Aorta (tissue), 5 donors: ENCODE data around the gene FKBP15. TPM values are rescaled to one million over a fixed set of nuclear protein-coding genes. Genes with fewer than 3 reads are reported as not detected.
"Not testable (repeated sequence)": the region's sequence is repeated elsewhere in the genome, so short reads cannot be mapped to it uniquely, and the experiment has no call there.

Source experiments
- ATAC-seq: fragments of 200-7000 bp; cut with Tn5 transposase; one replicate; pipeline ENCODE4 v1.9.1; 2022; ENCODE audit warnings: moderate library complexity; ENCODE audit not compliant: low FRiP score
- DNase-seq, 2 donors: peaks; one replicate each; pipeline ENCODE4 v3.0.0-alpha.2; 2020
- H3K27ac ChIP-seq, 2 donors: one replicate each; pipeline ENCODE4 v1.5.1; 2013; ENCODE audit warnings: low read length in 2 of 2, mild to moderate bottlenecking in 2 of 2, moderate library complexity in 2 of 2, control low read depth in 1 of 2, inconsistent platforms in 1 of 2, low read depth in 1 of 2
- H3K27me3 ChIP-seq, 2 donors: one replicate each; pipeline ENCODE4 v1.6.1; 2013; ENCODE audit warnings: control low read depth in 1 of 2, low read length in 1 of 2, mild to moderate bottlenecking in 1 of 2, moderate library complexity in 1 of 2; ENCODE audit not compliant: insufficient read depth in 2 of 2, control insufficient read depth in 1 of 2
- H3K36me3 ChIP-seq, 2 donors: one replicate each; pipeline ENCODE4 v1.6.1; 2013; ENCODE audit warnings: control low read depth in 1 of 2, low read length in 1 of 2, mild to moderate bottlenecking in 1 of 2; ENCODE audit not compliant: insufficient read depth in 2 of 2, control insufficient read depth in 1 of 2
- H3K4me1 ChIP-seq, 2 donors: one replicate each; pipeline ENCODE4 v1.6.1; 2013; ENCODE audit warnings: low read length in 2 of 2, control low read depth in 1 of 2, mild to moderate bottlenecking in 1 of 2, moderate library complexity in 1 of 2; ENCODE audit not compliant: insufficient read depth in 2 of 2, control insufficient read depth in 1 of 2
- H3K4me3 ChIP-seq, 2 donors: one replicate each; pipeline ENCODE4 v1.5.1; 2013; ENCODE audit warnings: low read length in 2 of 2, control low read depth in 1 of 2, mild to moderate bottlenecking in 1 of 2
- H3K9me3 ChIP-seq: one replicate; pipeline ENCODE4 v1.6.1; 2013; ENCODE audit warnings: mild to moderate bottlenecking, low read length; ENCODE audit not compliant: control insufficient read depth
- WGBS, 2 donors: extraction: QIAGEN DNeasy Blood & Tissue Kit; methylation state at CpG; one replicate each; pipeline ENCODE4 v1.1.7; 2013; 5-methylcytosine and 5-hydroxymethylcytosine counted together
- intact Hi-C, 2 donors: fragments of 100-400 bp; cut with DNase I; formaldehyde crosslinking; loops; one replicate each; pipeline versions ENCODE4 v1.14.2 to v1.15.0; 2022
- polyA plus RNA-seq, 2 donors: library from polyadenylated mRNA; stranded (reverse); fragments of 200-250 nt; gene quantifications; one replicate each; pipeline ENCODE4 v1.2.3, GENCODE V29; 2013
- total RNA-seq, 2 donors: library from RNA; stranded (reverse); fragmentation: NEBNext Ultra II Directional; extraction: Animal tissue kit (Norgen Biotek cat#: 25700); gene quantifications; one replicate each; pipeline ENCODE4 v1.2.1, GENCODE V29; 2021
- donor health status: healthy with polysubstance abuse.
- donor health status: Bipolar disorder and iron deficiency.
- donor health status: DM: no; HTN: no; CAD: no.
- donor health status: DM: no; HTN: no; CAD: no.
- donor health status: DM: yes; HTN: yes; CAD: no.

Gene FKBP15
- total and polyA plus RNA-seq, 4 donors: 8.4 to 48.3 (median 20.2) TPM

DNA sequence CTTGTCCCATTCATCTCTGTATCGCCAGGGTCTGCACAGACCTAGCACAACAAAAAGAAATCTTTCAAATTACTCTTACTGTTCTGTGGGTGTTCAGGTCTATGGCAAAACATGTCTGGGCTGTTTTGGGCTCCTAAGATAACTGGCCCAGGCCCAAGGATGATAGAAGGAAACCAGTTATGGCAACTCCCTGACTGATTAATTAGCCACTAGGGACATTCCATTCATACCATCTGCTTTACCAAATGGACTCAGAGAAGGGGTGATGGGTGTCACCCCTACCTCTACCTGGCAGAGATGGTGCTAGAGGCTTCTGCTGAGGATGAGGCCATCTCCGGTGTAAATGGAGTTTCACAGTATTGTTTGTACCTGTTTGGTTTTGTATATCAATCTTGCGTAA, 68.4 kb downstream of the FKBP15 start:
- no peak for ATAC-seq
- no peak for DNase-seq
- H3K9me3 ChIP-seq: no peaks in the 10 kb centered on the region
- no peaks in the 10 kb centered on the region for H3K36me3 ChIP-seq
- no peak overlapping the region for H3K4me3 ChIP-seq
- H3K4me1 ChIP-seq: no peaks in the 10 kb centered on the region
- H3K27ac ChIP-seq: no peak overlapping the region
- 96 to 99% methylated on average over 3 of the region's 3 CpGs for WGBS, 2 donors
- no peaks in the 10 kb centered on the region for H3K27me3 ChIP-seq
- intact Hi-C loops: no loop called here

- DNase-seq (no peak), ATAC-seq (no peak)
- H3K9me3 ChIP-seq: no peaks in the 10 kb centered on the region
- intact Hi-C loops: no loop called here
- peak overlapping the region in 1 of 2 donors; percentile 96 for H3K4me3 ChIP-seq
- H3K4me1 ChIP-seq: no peaks in the 10 kb centered on the region
- H3K27me3 ChIP-seq: no peaks in the 10 kb centered on the region
- no peak overlapping the region for H3K27ac ChIP-seq
- no peaks in the 10 kb centered on the region for H3K36me3 ChIP-seq
- 75 to 85% methylated on average over 11 of the region's 11 CpGs for WGBS, 2 donors
Measured at GRCh38 chr9:113151696-113152630, 69.1 kb downstream of the FKBP15 start.

DNA sequence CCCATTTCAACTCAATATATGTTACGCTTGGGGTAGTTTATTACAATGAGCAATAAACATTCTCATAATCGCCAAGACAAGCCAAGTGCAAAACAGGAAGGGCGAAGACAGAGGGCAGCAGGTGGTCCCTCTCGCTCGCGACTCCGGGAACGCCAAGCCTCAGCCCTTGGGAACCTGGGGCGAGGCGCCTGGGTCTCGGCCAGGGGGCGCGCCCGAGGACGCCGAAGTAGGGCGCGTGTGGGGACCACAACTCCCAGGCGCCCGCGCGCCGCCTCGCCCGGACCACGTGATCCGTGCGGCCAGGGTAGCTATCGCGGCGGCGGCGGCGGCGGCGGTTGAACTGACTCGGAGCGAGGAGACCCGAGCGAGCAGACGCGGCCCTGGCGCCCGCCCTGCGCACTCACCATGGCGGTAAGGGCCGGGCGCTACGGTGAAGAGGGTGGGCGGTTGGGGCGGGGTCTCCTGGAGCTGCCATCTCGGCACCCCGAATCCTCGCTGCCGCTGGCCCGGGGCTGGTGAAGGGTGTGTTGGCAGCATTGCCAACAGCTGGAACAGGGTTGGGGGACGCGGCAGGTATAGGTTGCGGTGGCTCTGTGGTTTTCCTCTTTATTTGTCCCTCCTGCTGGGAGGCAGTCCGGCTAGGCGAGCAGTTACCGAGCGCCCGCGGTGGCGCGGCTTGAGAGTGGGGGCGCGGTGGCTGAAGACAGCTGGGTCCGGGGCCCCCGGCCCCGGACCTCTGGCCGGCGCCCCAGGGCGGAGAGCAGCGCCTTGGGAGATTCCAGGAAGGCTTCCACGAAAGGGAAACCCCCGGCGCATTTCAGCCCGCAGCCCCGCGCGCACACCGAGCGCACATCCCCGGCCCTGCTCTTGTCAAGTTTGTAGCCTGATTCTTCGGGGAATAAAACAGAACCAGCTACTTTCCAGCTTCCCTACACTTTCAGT, 70.1 kb downstream of the FKBP15 start, which contains the start of gene SLC31A2:
Gene SLC31A2, plus strand, starts transcription at position 338 of the 942 bp plus-strand sequence. Its CDS starts 68 bp downstream, at position 406.
- H3K36me3 ChIP-seq: no peaks in the 10 kb centered on the region
- H3K4me1 ChIP-seq: no peaks in the 10 kb centered on the region
- ATAC-seq: peak; percentile 96
- H3K9me3 ChIP-seq: no peaks in the 10 kb centered on the region
- H3K27ac ChIP-seq: peak within 1 kb of the TSS in 1 of 2 donors; percentile 38
- H3K27me3 ChIP-seq: no peaks in the 10 kb centered on the region
- peak; percentile 94 to 97 for DNase-seq
- WGBS, 2 donors: 0 to 1% methylated on average over 83 to 87 of the region's 87 CpGs
- intact Hi-C loops: no loop called here
- H3K4me3 ChIP-seq: peak within 1 kb of the TSS; percentile 96 to 97

- not testable (repeated sequence) for H3K27ac ChIP-seq, H3K4me1 ChIP-seq, H3K36me3 ChIP-seq, DNase-seq, H3K27me3 ChIP-seq, H3K9me3 ChIP-seq, ATAC-seq, H3K4me3 ChIP-seq
- WGBS, 2 donors: 94 to 97% methylated on average over 10 of the region's 10 CpGs
- intact Hi-C loops: loop anchor here in 1 of 2 donors (10.0 kb wide), 1 partner anchor 55 kb away; no protein-coding TSS in a partner anchor
Measured at GRCh38 chr9:113149561-113149960, 71.5 kb downstream of the FKBP15 start.

DNA sequence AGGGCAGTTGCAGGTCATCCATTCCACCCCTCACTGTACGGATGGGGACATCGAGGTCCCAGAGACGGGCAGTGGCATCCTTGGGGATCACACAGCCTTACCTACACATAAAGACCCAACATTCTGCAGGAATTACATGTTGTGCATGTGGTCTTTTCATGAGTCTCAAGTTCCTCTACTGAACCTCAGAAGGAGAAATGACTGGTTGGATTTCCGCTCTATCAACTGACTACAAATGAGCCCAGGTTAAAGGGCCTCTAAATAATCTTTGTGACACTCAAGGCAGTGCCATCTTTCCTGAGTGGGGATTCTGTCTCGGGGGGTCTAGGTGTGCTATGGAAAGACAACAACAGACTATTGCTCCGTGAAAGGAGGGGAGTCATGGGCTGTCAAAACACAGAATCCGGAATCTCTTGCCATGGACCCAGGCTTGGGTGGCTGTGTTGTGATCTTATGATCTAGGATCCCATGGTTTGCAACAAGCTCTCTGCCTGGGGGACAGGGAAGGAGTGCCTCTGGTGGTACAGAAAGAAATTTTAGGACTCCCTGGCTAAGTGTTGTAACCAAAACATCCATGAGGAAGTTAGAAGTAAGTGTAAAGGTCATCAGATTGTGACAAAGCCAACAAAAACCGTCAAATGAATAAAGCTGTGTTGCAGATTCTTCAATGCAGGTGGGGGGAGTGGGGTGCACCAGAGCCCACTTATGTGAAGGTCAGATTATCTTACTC, 72.1 kb downstream of the FKBP15 start:
- Histone ChIP-seq H3K36me3 (no peaks in the 10 kb centered on the region), H3K4me1 (no peaks in the 10 kb centered on the region), H3K27ac (no peak overlapping the region), H3K27me3 (no peaks in the 10 kb centered on the region), H3K9me3 (no peaks in the 10 kb centered on the region), H3K4me3 (no peak overlapping the region)
- WGBS, 2 donors: 85 to 91% methylated on average over 8 of the region's 8 CpGs
- intact Hi-C loops: loop anchor here in 1 of 2 donors (10.0 kb wide), 1 partner anchor 54 kb away; no protein-coding TSS in a partner anchor
- ATAC-seq: no peak
- no peak for DNase-seq

GRCh38 chr9:113148372-113148705, 72.7 kb downstream of the FKBP15 start:
- no peaks in the 10 kb centered on the region for H3K4me1 ChIP-seq
- ATAC-seq (no peak), DNase-seq (no peak)
- H3K27me3 ChIP-seq: no peaks in the 10 kb centered on the region
- H3K36me3 ChIP-seq: no peaks in the 10 kb centered on the region
- intact Hi-C loops: loop anchor here in 1 of 2 donors (10.0 kb wide), 1 partner anchor 54 kb away; no protein-coding TSS in a partner anchor
- no peaks in the 10 kb centered on the region for H3K9me3 ChIP-seq
- WGBS, 2 donors: 91 to 92% methylated on average over 6 of the region's 6 CpGs
- H3K27ac ChIP-seq: no peak overlapping the region
- no peak overlapping the region for H3K4me3 ChIP-seq

DNA sequence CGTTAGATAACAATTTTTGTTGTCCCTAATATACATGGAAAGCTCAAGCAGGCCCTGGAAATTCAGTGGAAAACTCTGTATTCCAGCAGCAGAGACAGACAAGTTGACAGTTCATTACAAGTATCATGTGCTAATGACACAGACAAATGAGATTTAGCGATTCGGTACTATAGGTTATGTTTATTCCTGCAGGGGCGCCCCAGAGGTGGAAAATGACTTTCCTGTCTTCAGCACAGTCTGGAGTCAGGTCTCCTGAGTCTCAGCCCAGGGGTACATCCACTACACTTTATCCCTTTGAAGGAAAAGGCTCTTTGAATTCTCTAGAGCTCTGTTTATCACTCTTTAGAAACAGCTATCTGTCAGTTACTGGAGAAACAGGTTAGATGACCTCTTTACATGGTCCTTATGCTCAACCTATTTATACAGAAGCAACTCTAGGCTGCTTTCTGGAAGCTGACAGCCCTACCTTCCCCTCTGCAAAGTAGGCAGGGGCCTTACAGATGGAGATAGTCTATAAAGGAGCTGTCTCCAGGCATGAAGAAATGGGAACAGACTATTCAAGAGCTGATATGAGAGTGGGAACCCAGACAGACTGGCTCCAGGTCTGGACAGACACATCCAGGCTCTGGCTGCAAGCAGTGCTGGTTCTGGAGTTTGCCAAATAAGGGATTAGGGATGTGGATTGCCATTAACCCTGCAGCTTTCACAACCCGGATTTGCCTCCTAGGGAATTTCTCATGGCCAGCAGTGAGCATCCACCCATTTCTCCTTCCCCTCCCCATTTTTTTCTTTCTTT, 77.4 kb downstream of the FKBP15 start:
- H3K27ac ChIP-seq: no peak overlapping the region
- WGBS, 2 donors: 67 to 75% methylated on average over 5 of the region's 5 CpGs
- intact Hi-C loops: loop anchor here in 1 of 2 donors (10.0 kb wide), 1 partner anchor 49 kb away; no protein-coding TSS in a partner anchor
- peaks cover 4% of the 10 kb centered on the region for H3K9me3 ChIP-seq
- no peaks in the 10 kb centered on the region for H3K27me3 ChIP-seq
- ATAC-seq (no peak), DNase-seq (no peak)
- no peaks in the 10 kb centered on the region for H3K36me3 ChIP-seq
- no peaks in the 10 kb centered on the region for H3K4me1 ChIP-seq
- H3K4me3 ChIP-seq: no peak overlapping the region
